Prostate gland (tissue), 2 donors: ENCODE data around the gene KNOP1.

Experiments
- POLR2A ChIP-seq: fragments of 450-650 bp; IDR thresholded peaks from one replicate; pipeline ENCODE4 v1.6.1; 2016; ENCODE audit warnings: antibody characterized with exemption, mild to moderate bottlenecking
- POLR2AphosphoS5 ChIP-seq: sonication (generic); formaldehyde crosslinking; IDR thresholded peaks from one replicate; pipeline ENCODE4 v1.6.1; 2017; ENCODE audit warnings: antibody characterized with exemption
- TF ChIP-seq, protein P1 (sequence below), 4 experiments: fragments of 200-600 bp in 2 of 4; fragments of 450-650 bp in 2 of 4; sonication (generic) in 2 of 4; IDR thresholded peaks; 1 replicate in 3 of 4; 2 replicates in 1 of 4; pipeline ENCODE4 v1.5.1; 2016 to 2019; ENCODE audit warnings: antibody characterized with exemption in 4 of 4, mild to moderate bottlenecking in 2 of 4, moderate library complexity in 2 of 4

DNA sequence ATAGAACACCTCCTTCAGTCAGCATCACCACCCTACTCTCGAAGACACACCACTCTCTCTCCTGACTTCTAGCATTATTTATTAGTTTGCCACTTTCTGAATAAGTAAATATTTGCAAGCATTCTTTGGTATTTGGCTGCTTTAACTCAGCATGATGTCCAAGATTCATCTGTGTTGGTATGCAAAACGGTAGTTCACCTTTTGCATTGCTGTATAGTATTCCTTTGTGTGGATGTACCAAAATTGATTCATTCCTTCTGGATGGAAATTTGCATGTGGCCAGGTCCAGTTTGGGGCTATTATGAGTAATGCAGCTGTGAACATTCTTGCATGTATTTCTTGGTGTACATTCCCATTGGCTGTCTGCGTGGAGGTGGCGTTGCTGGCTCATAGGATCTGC lies 32.9 kb downstream of the KNOP1 start:
- TF ChIP-seq, protein P1, sequence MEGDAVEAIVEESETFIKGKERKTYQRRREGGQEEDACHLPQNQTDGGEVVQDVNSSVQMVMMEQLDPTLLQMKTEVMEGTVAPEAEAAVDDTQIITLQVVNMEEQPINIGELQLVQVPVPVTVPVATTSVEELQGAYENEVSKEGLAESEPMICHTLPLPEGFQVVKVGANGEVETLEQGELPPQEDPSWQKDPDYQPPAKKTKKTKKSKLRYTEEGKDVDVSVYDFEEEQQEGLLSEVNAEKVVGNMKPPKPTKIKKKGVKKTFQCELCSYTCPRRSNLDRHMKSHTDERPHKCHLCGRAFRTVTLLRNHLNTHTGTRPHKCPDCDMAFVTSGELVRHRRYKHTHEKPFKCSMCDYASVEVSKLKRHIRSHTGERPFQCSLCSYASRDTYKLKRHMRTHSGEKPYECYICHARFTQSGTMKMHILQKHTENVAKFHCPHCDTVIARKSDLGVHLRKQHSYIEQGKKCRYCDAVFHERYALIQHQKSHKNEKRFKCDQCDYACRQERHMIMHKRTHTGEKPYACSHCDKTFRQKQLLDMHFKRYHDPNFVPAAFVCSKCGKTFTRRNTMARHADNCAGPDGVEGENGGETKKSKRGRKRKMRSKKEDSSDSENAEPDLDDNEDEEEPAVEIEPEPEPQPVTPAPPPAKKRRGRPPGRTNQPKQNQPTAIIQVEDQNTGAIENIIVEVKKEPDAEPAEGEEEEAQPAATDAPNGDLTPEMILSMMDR (IDR thresholded peaks at IDR 0.05): no peak
- no peak for TF ChIP-seq POLR2A
- no peak for TF ChIP-seq POLR2AphosphoS5
